Thymus (tissue), 11 donors: ENCODE measurements around the gene P2RY6. TPM values are rescaled to one million over a fixed set of nuclear protein-coding genes. Genes with fewer than 3 reads are reported as not detected.

ENCODE experiments used
- DNase-seq, 9 donors: peaks; one replicate each; pipeline ENCODE4 v3.0.0-alpha.2; 2013; ENCODE audit warnings: low spot score in 9 of 9, low read depth in 6 of 9, missing footprints in 1 of 9
- H3K27ac ChIP-seq, 2 donors: one replicate each; pipeline ENCODE4 v1.5.1; 2013; ENCODE audit warnings: control low read depth in 1 of 2, low read depth in 1 of 2, low read length in 1 of 2, mild to moderate bottlenecking in 1 of 2, moderate library complexity in 1 of 2
- H3K27me3 ChIP-seq, 2 donors: one replicate each; pipeline ENCODE4 v1.5.1; 2013; ENCODE audit warnings: low read length in 1 of 2; ENCODE audit not compliant: control insufficient read depth in 2 of 2, insufficient read depth in 1 of 2
- H3K36me3 ChIP-seq, 2 donors: one replicate each; pipeline ENCODE4 v1.5.1; 2013; ENCODE audit warnings: low read length in 1 of 2, mild to moderate bottlenecking in 1 of 2, moderate library complexity in 1 of 2; ENCODE audit not compliant: control insufficient read depth in 2 of 2, insufficient read depth in 2 of 2
- H3K4me1 ChIP-seq, 2 donors: one replicate each; pipeline ENCODE4 v1.5.1; 2013; ENCODE audit warnings: low read length in 2 of 2; ENCODE audit not compliant: control insufficient read depth in 2 of 2, insufficient read depth in 2 of 2
- H3K4me3 ChIP-seq, 2 donors: one replicate each; pipeline ENCODE4 v1.5.1; 2013; ENCODE audit warnings: low read length in 2 of 2, control low read depth in 1 of 2, mild to moderate bottlenecking in 1 of 2
- H3K9me3 ChIP-seq, 2 donors: one replicate each; pipeline ENCODE4 v1.5.1; 2013; ENCODE audit warnings: low read length in 1 of 2, mild to moderate bottlenecking in 1 of 2; ENCODE audit not compliant: control insufficient read depth in 2 of 2, insufficient read depth in 1 of 2
- WGBS: extraction: QIAGEN DNeasy Blood & Tissue Kit; methylation state at CpG from one replicate; pipeline ENCODE4 v1.1.7; 2013; 5-methylcytosine and 5-hydroxymethylcytosine counted together
- polyA plus RNA-seq: library from polyadenylated mRNA; stranded (reverse); fragments of 200-250 nt; gene quantifications from one replicate; pipeline ENCODE4 v1.2.3, GENCODE V29; 2013
- total RNA-seq: library from RNA; stranded (reverse); fragments of 120-200 nt; gene quantifications from one replicate; pipeline ENCODE4 v1.2.4, GENCODE V29; 2013
- donor health status: healthy.

P2RY6 gene
- total and polyA plus RNA-seq, 2 donors = 1.3 to 2.9 TPM

- no peak overlapping the region for H3K4me3 ChIP-seq
- WGBS = 96% methylated on average over 16 of the region's 16 CpGs
Measured at GRCh38 chr11:73310076-73310475, 37.9 kb downstream of the P2RY6 start.

GRCh38 chr11:73310661-73311393 is 38.7 kb downstream of the P2RY6 start:
- DNase-seq = no peak
- Histone ChIP-seq H3K27ac (no peak overlapping the region), H3K36me3 (no peaks in the 10 kb centered on the region), H3K9me3 (no peaks in the 10 kb centered on the region), H3K4me1 (peaks cover 3 to 29% of the 10 kb centered on the region in 2 donors), H3K27me3 (peaks cover 30 to 51% of the 10 kb centered on the region in 2 donors), H3K4me3 (no peak overlapping the region)
- 97% methylated on average over 22 of the region's 22 CpGs for WGBS

More at GRCh38 chr11:73310076-73310475, 37.9 kb downstream of the P2RY6 start:
- Histone ChIP-seq H3K27me3 (peaks cover 30 to 53% of the 10 kb centered on the region in 2 donors), H3K4me1 (peaks cover 3 to 29% of the 10 kb centered on the region in 2 donors), H3K9me3 (no peaks in the 10 kb centered on the region), H3K27ac (no peak overlapping the region), H3K36me3 (no peaks in the 10 kb centered on the region)
- no peak for DNase-seq

- no peaks in the 10 kb centered on the region for H3K36me3 ChIP-seq
- no peak overlapping the region for H3K27ac ChIP-seq
- H3K4me1 ChIP-seq = peaks cover 3 to 29% of the 10 kb centered on the region in 2 donors
- peaks cover 30 to 49% of the 10 kb centered on the region in 2 donors for H3K27me3 ChIP-seq
- WGBS = 95% methylated on average over 18 of the region's 18 CpGs
- no peak for DNase-seq
- no peak overlapping the region for H3K4me3 ChIP-seq
- H3K9me3 ChIP-seq = no peaks in the 10 kb centered on the region
Measured at GRCh38 chr11:73311394-73311869, 39.3 kb downstream of the P2RY6 start.

GRCh38 chr11:73312036-73312435 is 39.9 kb downstream of the P2RY6 start:
- 73% methylated on average over 2 of the region's 2 CpGs for WGBS
- Histone ChIP-seq H3K27me3 (peaks cover 30 to 47% of the 10 kb centered on the region in 2 donors), H3K4me3 (no peak overlapping the region), H3K9me3 (no peaks in the 10 kb centered on the region), H3K27ac (no peak overlapping the region), H3K4me1 (peaks cover 3 to 23% of the 10 kb centered on the region in 2 donors), H3K36me3 (no peaks in the 10 kb centered on the region)
- no peak for DNase-seq

- Histone ChIP-seq H3K27me3 (peaks cover 29 to 41% of the 10 kb centered on the region in 2 donors), H3K9me3 (no peaks in the 10 kb centered on the region), H3K4me1 (peaks cover 3 to 18% of the 10 kb centered on the region in 2 donors), H3K36me3 (no peaks in the 10 kb centered on the region), H3K27ac (no peak overlapping the region), H3K4me3 (no peak overlapping the region)
- DNase-seq = no peak
- 88% methylated on average over 6 of the region's 6 CpGs for WGBS
Measured at GRCh38 chr11:73312851-73313327, 40.8 kb downstream of the P2RY6 start.

GRCh38 chr11:73313652-73314051 is 41.5 kb downstream of the P2RY6 start:
- Histone ChIP-seq H3K27me3 (peaks cover 22 to 34% of the 10 kb centered on the region in 2 donors), H3K9me3 (no peaks in the 10 kb centered on the region), H3K27ac (no peak overlapping the region), H3K4me1 (peaks cover 3 to 14% of the 10 kb centered on the region in 2 donors), H3K4me3 (no peak overlapping the region), H3K36me3 (no peaks in the 10 kb centered on the region)
- no peak for DNase-seq
- WGBS = 44% methylated on average over 1 of the region's 1 CpG

- Histone ChIP-seq H3K27ac (no peak overlapping the region), H3K36me3 (no peaks in the 10 kb centered on the region), H3K4me1 (peaks cover 0 to 14% of the 10 kb centered on the region in 2 donors), H3K27me3 (peaks cover 15 to 27% of the 10 kb centered on the region in 2 donors), H3K9me3 (no peaks in the 10 kb centered on the region), H3K4me3 (no peak overlapping the region)
- 79% methylated on average over 11 of the region's 11 CpGs for WGBS
- no peak for DNase-seq
Measured at GRCh38 chr11:73314117-73314961, 42.2 kb downstream of the P2RY6 start.

- Histone ChIP-seq H3K4me3 (no peak overlapping the region), H3K9me3 (no peaks in the 10 kb centered on the region), H3K36me3 (no peaks in the 10 kb centered on the region), H3K27me3 (peaks cover 4 to 16% of the 10 kb centered on the region in 2 donors), H3K27ac (no peak overlapping the region), H3K4me1 (peaks cover 0 to 14% of the 10 kb centered on the region in 2 donors)
- no peak for DNase-seq
- 84% methylated on average over 9 of the region's 9 CpGs for WGBS
Measured at GRCh38 chr11:73315293-73316020, 43.3 kb downstream of the P2RY6 start.
